HepG2 (cell line): ENCODE results near the gene TDRD9. TPM values are rescaled to one million over a fixed set of nuclear protein-coding genes. Genes with fewer than 3 reads are reported as not detected.

Source experiments
- BCL6 ChIP-seq: IDR thresholded peaks from 2 replicates; pipeline ENCODE4 v1.6.1; 2016; ENCODE audit warnings: missing genetic modification reagents, missing compliant biosample characterization
- BHLHE40 ChIP-seq: IDR thresholded peaks from 2 replicates; pipeline ENCODE4 v1.6.1; 2011; ENCODE audit warnings: low read length, improper control_type of control experiment
- DR1 ChIP-seq: sonication (generic); formaldehyde crosslinking; IDR thresholded peaks from 2 replicates; pipeline ENCODE4 v1.8.0; 2021; ENCODE audit warnings: mild to moderate bottlenecking, missing genetic modification reagents, inconsistent platforms
- GPBP1L1 ChIP-seq: sonication (generic); formaldehyde crosslinking; IDR thresholded peaks from 2 replicates; pipeline ENCODE4 v1.5.0; 2020; ENCODE audit warnings: mild to moderate bottlenecking, missing genetic modification reagents
- HDAC2 ChIP-seq: sonication (generic); formaldehyde crosslinking; IDR thresholded peaks from 2 replicates; pipeline ENCODE4 v1.4.0; 2020; ENCODE audit warnings: missing genetic modification reagents
- KAT2B ChIP-seq: fragments of 150-350 bp; IDR thresholded peaks from 2 replicates; pipeline ENCODE4 v1.6.1; 2014; ENCODE audit warnings: low read depth, low read length, borderline replicate concordance
- MEIS1 ChIP-seq: sonication (generic); formaldehyde crosslinking; IDR thresholded peaks from 2 replicates; pipeline ENCODE4 v1.9.0; 2021; ENCODE audit warnings: mild to moderate bottlenecking, missing genetic modification reagents, moderate library complexity, borderline replicate concordance
- PRMT3 ChIP-seq: sonication (generic); formaldehyde crosslinking; IDR thresholded peaks from 2 replicates; pipeline ENCODE4 v1.8.1; 2022; ENCODE audit warnings: low read depth, mild to moderate bottlenecking, moderate library complexity, missing genetic modification reagents, borderline replicate concordance
- SKI ChIP-seq: fragments of 450-650 bp; IDR thresholded peaks from one replicate; pipeline ENCODE4 v1.6.1; 2018; ENCODE audit warnings: mild to moderate bottlenecking; ENCODE audit not compliant: partially characterized antibody
- SMARCE1 ChIP-seq: fragments of 450-650 bp; IDR thresholded peaks from 2 replicates; pipeline ENCODE4 v1.6.1; 2017; ENCODE audit warnings: borderline replicate concordance
- SRY ChIP-seq: sonication (generic); formaldehyde crosslinking; IDR thresholded peaks from 2 replicates; pipeline ENCODE4 v1.8.0; 2022; ENCODE audit warnings: mild to moderate bottlenecking, missing genetic modification reagents
- TRAFD1 ChIP-seq: sonication (generic); formaldehyde crosslinking; IDR thresholded peaks from 2 replicates; pipeline ENCODE4 v1.5.1; 2020; ENCODE audit warnings: missing genetic modification reagents, mild to moderate bottlenecking, borderline replicate concordance
- ZFP90 ChIP-seq: sonication (generic); formaldehyde crosslinking; IDR thresholded peaks from 2 replicates; pipeline ENCODE4 v1.8.0; 2022; ENCODE audit warnings: missing genetic modification reagents, mild to moderate bottlenecking, inconsistent platforms, borderline replicate concordance
- ZNF121 ChIP-seq: sonication (generic); formaldehyde crosslinking; IDR thresholded peaks from 2 replicates; pipeline ENCODE4 v1.5.0; 2020; ENCODE audit warnings: mild to moderate bottlenecking, missing genetic modification reagents
- ZNF296 ChIP-seq: sonication (generic); formaldehyde crosslinking; conservative IDR thresholded peaks from 2 replicates; pipeline ENCODE4 v1.5.0; 2020; ENCODE audit warnings: mild to moderate bottlenecking, missing genetic modification reagents
- ZNF331 ChIP-seq: sonication (generic); formaldehyde crosslinking; IDR thresholded peaks from 2 replicates; pipeline ENCODE4 v1.4.0; 2020; ENCODE audit warnings: missing genetic modification reagents
- ZNF33B ChIP-seq: sonication (generic); formaldehyde crosslinking; IDR thresholded peaks from 2 replicates; pipeline ENCODE4 v1.5.1; 2020; ENCODE audit warnings: mild to moderate bottlenecking, missing genetic modification reagents
- ZNF350 ChIP-seq: sonication (generic); formaldehyde crosslinking; IDR thresholded peaks from 2 replicates; pipeline ENCODE4 v1.4.0; 2020; ENCODE audit warnings: mild to moderate bottlenecking, low read depth, missing genetic modification reagents, borderline replicate concordance
- ZNF644 ChIP-seq: IDR thresholded peaks from 2 replicates; pipeline ENCODE4 v1.6.1; 2016; ENCODE audit warnings: low read depth
- ZNF703 ChIP-seq: sonication (generic); formaldehyde crosslinking; IDR thresholded peaks from 2 replicates; pipeline ENCODE4 v1.5.1; 2020; ENCODE audit warnings: missing genetic modification reagents, mild to moderate bottlenecking, moderate library complexity, borderline replicate concordance
- ZNF737 ChIP-seq: sonication (generic); formaldehyde crosslinking; IDR thresholded peaks from 2 replicates; pipeline ENCODE4 v1.5.0; 2020; ENCODE audit warnings: missing genetic modification reagents, mild to moderate bottlenecking, borderline replicate concordance
- ZNF746 ChIP-seq: sonication (generic); formaldehyde crosslinking; IDR thresholded peaks from 2 replicates; pipeline ENCODE4 v1.8.0; 2022; ENCODE audit warnings: mild to moderate bottlenecking, missing genetic modification reagents
- ZSCAN25 ChIP-seq: sonication (generic); formaldehyde crosslinking; IDR thresholded peaks from 2 replicates; pipeline ENCODE4 v1.8.0; 2022; ENCODE audit warnings: mild to moderate bottlenecking, missing genetic modification reagents
- polyA plus RNA-seq, 8 experiments: library from polyadenylated mRNA; depleted of rRNA in 3 of 8; stranded (reverse) in 7 of 8; unstranded in 1 of 8; fragments of >200 nt; fragmentation: Illumina TruSeq in 4 of 8; extraction: Trizol in 4 of 8; gene quantifications; 2 replicates each; pipeline versions ENCODE4 v1.2.1 to v1.2.3, GENCODE V29; 2011 to 2016; ENCODE audit warnings: low read depth in 4 of 8, missing spikeins in 1 of 8, mixed read lengths in 1 of 8; ENCODE audit not compliant: insufficient read depth in 1 of 8
- total RNA-seq, 5 experiments: library from RNA; depleted of rRNA; stranded (reverse); fragments of >200 nt; fragmentation: Illumina TruSeq; extraction: Trizol; gene quantifications; 2 replicates each; pipeline ENCODE4 v1.2.3, GENCODE V29; 2016; ENCODE audit warnings: low read depth in 1 of 5
- TF ChIP-seq, protein P1 (sequence below): sonication (generic); formaldehyde crosslinking; IDR thresholded peaks from 2 replicates; pipeline ENCODE4 v1.5.0; 2020; ENCODE audit warnings: missing genetic modification reagents
- TF ChIP-seq, protein P2 (sequence below): sonication (generic); formaldehyde crosslinking; IDR thresholded peaks from 2 replicates; pipeline ENCODE4 v1.8.0; 2022; ENCODE audit warnings: mild to moderate bottlenecking, missing genetic modification reagents, borderline replicate concordance

The TDRD9 gene
- total and polyA plus RNA-seq, 2 of the 13 experiments (the other 11 are each of a cell fraction or from before 2014, with no cell fraction given), result not detected

- no peak for TF ChIP-seq ZNF703 (CRISPR knock-in tag)
- TF ChIP-seq ZNF737, result no peak
- 0 out of 2 replicates have a peak, but pooled peaks have one; percentile 8 for TF ChIP-seq ZNF644 (CRISPR knock-in tag)
- TF ChIP-seq BHLHE40, result peak; percentile 92
- peak; percentile 92 for TF ChIP-seq HDAC2 (CRISPR knock-in tag)
- TF ChIP-seq ZNF350 (CRISPR knock-in tag), result peak; percentile 68; the same call in 1 of the 2 replicates
- 0 out of 2 replicates have a peak, but pooled peaks have one; percentile 78 for TF ChIP-seq ZFP90
- no peak for TF ChIP-seq PRMT3
- TF ChIP-seq ZNF746 (CRISPR knock-in tag), result peak; percentile 64
- peak; percentile 57; the same call in 1 of the 2 replicates for TF ChIP-seq DR1
- peak; percentile 69 for TF ChIP-seq SKI
- TF ChIP-seq MEIS1 (CRISPR knock-in tag), result peak; percentile 78; the same call in 1 of the 2 replicates
- TF ChIP-seq, protein P1, sequence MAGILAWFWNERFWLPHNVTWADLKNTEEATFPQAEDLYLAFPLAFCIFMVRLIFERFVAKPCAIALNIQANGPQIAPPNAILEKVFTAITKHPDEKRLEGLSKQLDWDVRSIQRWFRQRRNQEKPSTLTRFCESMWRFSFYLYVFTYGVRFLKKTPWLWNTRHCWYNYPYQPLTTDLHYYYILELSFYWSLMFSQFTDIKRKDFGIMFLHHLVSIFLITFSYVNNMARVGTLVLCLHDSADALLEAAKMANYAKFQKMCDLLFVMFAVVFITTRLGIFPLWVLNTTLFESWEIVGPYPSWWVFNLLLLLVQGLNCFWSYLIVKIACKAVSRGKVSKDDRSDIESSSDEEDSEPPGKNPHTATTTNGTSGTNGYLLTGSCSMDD (CRISPR knock-in tag), result no peak
- TF ChIP-seq ZNF121 (CRISPR knock-in tag), result peak; percentile 39; the same call in 1 of the 2 replicates
- no peak for TF ChIP-seq ZSCAN25 (CRISPR knock-in tag)
- TF ChIP-seq BCL6 (CRISPR knock-in tag), result peak; percentile 74
- peak; percentile 57; the same call in 1 of the 2 replicates for TF ChIP-seq SRY (CRISPR knock-in tag)
- TF ChIP-seq ZNF331 (CRISPR knock-in tag), result peak; percentile 93
- TF ChIP-seq ZNF296 (CRISPR knock-in tag), result no peak
- TF ChIP-seq, protein P2, sequence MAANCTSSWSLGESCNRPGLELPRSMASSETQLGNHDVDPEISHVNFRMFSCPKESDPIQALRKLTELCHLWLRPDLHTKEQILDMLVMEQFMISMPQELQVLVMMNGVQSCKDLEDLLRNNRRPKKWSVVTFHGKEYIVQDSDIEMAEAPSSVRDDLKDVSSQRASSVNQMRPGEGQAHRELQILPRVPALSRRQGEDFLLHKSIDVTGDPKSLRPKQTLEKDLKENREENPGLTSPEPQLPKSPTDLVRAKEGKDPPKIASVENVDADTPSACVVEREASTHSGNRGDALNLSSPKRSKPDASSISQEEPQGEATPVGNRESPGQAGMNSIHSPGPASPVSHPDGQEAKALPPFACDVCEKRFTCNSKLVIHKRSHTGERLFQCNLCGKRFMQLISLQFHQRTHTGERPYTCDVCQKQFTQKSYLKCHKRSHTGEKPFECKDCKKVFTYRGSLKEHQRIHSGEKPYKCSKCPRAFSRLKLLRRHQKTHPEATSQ (CRISPR knock-in tag), result no peak; the same call in 1 of the 2 replicates
- no peak for TF ChIP-seq ZNF33B (CRISPR knock-in tag)
- no peak for TF ChIP-seq KAT2B
- no peak for TF ChIP-seq SMARCE1
- TF ChIP-seq TRAFD1 (CRISPR knock-in tag), result no peak; the same call in 1 of the 2 replicates
- TF ChIP-seq GPBP1L1 (CRISPR knock-in tag), result no peak
Measured at GRCh38 chr14:103879570-103880347, 48.5 kb upstream of the TDRD9 start (continued).
